GM10266 (cell line): ENCODE measurements around the gene FGF14.

Experiments
- DNase-seq: peaks from one replicate; pipeline ENCODE4 v3.0.0; 2012; ENCODE audit errors: extremely low spot score
- TF ChIP-seq, protein P1 (sequence below): IDR thresholded peaks from 2 replicates; pipeline ENCODE4 v1.5.1; 2012; ENCODE audit warnings: mild to moderate bottlenecking, low read depth; ENCODE audit not compliant: control insufficient read depth, insufficient read depth; ENCODE audit errors: missing control alignments

Gene FGF14

DNA sequence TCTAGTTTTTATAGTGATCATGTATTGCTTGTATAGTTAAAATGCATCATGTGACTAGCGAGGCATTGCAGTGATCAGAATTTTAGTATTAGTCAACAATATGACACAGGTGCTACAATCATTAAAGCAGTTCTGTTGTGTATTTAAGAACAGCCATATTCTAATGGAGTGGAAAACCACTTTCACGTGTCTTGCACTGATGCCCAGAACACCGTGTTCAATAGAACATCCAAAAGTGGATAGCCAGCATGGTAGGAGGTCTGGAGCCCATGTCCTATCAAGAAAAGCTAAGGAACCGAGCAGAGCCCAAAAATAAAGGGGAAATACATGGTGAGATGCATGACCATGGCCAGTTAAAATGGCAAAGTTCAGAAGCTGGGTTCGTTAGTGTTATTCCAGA is 55.1 kb downstream of the FGF14 start:
- DNase-seq, result no peak

DNA sequence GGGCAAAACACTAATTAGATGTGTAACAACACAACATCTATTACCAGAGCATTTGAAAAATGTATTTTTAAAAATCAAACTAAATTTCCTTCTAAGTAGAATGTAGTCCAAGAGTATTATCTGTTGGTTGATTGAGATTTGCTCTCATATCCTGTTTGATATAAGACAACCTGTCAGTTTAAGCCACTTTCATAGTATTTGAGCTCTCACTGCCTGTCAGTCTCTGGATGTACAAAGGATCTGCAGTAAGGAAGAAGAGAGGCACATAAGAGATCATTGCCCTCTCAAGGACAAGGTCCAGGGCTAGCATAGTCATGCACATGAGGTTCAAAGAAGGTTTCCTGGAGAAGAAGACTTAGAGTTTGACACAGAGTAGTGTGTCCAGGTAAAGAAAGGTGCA is 57.4 kb downstream of the FGF14 start:
- TF ChIP-seq, protein P1, sequence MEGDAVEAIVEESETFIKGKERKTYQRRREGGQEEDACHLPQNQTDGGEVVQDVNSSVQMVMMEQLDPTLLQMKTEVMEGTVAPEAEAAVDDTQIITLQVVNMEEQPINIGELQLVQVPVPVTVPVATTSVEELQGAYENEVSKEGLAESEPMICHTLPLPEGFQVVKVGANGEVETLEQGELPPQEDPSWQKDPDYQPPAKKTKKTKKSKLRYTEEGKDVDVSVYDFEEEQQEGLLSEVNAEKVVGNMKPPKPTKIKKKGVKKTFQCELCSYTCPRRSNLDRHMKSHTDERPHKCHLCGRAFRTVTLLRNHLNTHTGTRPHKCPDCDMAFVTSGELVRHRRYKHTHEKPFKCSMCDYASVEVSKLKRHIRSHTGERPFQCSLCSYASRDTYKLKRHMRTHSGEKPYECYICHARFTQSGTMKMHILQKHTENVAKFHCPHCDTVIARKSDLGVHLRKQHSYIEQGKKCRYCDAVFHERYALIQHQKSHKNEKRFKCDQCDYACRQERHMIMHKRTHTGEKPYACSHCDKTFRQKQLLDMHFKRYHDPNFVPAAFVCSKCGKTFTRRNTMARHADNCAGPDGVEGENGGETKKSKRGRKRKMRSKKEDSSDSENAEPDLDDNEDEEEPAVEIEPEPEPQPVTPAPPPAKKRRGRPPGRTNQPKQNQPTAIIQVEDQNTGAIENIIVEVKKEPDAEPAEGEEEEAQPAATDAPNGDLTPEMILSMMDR, result no peak
- no peak for DNase-seq

More for the DNA sequence above, 55.1 kb downstream of the FGF14 start:
- TF ChIP-seq, protein P1, result no peak

DNA sequence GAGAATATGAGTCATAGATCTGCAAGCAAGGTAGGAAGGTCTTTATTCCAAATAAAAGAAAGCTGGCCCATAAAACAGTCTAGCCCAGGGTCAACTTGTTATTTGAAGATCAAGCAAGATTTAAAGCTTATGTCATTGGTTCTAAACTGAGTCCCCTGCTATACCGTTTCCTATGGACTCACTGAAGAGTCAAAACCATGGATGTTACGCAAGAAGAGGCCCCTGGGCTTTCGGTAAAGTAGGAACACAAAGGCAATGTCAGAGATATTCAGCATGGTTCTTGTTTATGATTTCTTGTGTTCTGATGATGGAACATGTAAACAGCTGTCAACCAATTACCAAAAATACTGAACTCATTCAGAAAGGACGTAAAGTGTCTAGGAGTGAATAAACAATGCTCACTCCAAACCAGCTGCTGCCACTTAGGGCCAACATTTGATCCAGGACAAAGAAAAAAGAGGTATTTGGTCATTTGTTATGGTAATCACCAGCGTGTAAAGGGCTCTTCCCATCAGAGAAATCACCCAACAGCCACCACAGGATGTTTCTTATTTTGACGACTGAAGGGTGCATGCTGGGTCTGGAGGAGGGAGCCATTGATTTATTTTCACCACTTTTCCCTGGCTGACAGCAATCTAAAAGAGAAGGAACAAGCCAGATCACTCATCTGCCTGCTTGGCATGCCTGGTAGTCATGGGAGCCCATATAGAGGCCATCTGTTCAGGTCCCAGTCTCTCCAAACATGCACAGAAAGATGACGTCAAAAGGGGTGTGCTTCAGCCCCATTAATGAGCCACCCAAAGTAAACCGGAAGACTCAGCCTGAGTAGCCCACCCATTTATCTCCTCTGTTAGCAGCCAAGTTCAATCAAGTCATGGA is 68.3 kb downstream of the FGF14 start:
- DNase-seq, result no peak
- TF ChIP-seq, protein P1, result no peak

DNA sequence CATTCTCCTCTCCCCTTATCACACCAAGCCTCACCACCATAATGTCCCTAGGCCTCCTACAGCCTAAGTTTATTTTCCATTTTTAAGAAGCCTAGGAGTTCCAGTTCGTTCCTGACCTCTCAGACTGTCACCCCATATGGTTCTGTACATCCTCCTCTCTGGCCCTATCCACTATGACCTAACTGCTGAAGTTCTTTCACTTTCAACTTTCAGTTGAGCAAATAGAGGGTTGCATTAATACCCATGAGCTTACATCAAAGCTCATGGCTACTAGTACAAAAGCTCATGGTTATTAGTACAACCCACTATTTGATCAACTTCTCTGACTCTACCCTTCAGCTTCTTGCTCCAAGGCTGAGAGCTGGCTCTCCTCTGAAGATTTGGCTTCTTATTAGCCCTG is 72.9 kb downstream of the FGF14 start:
- TF ChIP-seq, protein P1, result no peak
- DNase-seq, result no peak

DNA sequence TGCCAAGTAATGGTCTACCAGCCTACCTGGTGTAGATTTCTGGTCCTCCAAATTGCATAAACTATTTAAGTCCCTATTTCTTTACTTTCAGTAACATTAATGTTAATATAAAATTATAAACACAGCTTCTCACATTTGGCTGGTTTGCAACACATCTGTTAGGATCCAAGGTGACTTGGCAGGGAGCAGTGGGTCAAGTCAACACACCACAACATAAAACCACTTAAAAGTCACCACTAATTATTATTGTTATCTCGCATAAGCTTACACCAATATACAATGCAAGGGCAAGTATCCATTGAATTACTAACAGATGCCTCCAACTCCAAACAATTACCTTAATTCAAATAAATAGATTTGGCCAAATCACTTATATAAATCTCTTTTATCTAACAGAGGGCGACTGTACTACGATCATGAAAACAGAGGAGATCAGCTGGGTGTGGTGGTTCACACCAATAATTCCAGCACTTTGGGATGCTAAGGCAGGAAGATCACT is 74.7 kb downstream of the FGF14 start:
- TF ChIP-seq, protein P1, result no peak

DNA sequence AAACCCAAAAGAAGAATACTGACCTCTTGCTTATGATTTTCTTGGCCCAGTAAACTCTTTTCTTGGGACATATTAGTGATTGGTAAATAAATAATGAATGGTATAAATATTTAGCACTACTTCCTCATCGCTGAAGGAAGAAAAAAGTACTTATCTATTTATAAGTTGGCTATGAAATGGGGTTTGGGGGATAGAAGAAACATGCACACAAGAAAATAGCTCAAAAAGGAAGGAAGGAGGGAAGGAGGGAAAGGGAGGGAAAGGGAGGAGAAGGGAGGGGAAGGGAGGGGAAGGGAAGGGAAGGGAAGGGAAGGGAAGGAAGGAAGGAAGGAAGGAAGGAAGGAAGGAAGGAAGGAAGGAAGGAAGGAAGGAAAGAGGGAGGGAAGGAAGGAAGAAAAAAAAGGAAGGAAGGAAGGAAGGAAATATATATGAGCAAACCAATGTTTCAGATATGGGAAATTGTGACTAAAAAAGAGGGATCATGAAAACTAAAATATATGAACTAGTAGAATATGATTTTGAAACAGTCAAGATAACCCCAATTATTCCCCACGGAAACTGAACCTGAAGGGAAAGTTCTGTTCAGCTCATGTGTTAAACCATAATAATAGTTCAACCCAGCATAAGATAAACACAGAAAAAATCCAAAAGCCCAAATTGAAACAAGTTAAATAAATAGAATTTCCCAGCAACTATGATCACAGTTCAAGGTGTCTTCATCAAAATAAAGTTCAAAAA is 75.3 kb downstream of the FGF14 start:
- DNase-seq, result no peak
- TF ChIP-seq, protein P1, result no peak

More for the DNA sequence above, 74.7 kb downstream of the FGF14 start:
- no peak for DNase-seq
